ENCODE results near the gene KCNK18.
"Not testable (repeated sequence)": the region's sequence is repeated elsewhere in the genome, so short reads cannot be mapped to it uniquely, and the experiment has no call there.

Gene KCNK18

GRCh38 chr10:117223693-117224430 is 26.6 kb downstream of the KCNK18 start:
- no peak overlapping the region for H3K9ac ChIP-seq (ENCODE audit: low read depth, low read length)

DNA sequence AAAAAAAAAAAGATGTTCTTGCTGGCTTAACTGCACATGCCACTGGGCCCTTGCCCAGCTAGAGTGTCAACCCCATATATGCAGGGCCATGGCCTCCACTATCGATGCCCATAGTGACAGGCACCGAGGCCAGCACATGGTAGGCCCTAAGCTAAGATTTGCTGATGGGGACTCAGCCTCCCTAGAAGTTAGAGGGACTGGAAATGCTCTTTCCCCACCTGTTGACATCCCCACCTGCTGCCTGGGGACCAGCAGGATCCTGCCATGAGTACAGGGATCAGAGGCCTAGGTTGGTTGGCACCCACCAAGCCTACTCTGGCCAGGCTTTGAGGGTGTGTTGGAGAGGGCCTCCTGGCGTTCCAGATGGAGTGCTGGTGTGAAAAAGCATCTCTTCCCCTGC is 27.6 kb downstream of the KCNK18 start:
- Histone ChIP-seq H3K36me3 (ENCODE audit: insufficient read depth, low read length) (no peaks in the 10 kb centered on the region), H3K4me1 (ENCODE audit: control insufficient read depth, insufficient read depth, low read length) (no peaks in the 10 kb centered on the region), H3K27me3 (ENCODE audit: control insufficient read depth, insufficient read depth, low read length) (peaks cover 38% of the 10 kb centered on the region), H3K9ac (ENCODE audit: low read depth, low read length) (no peak overlapping the region), H3K4me3 (ENCODE audit: low read length) (no peak overlapping the region), H3K9me3 (replicated peaks; ENCODE audit: low read length) (no peaks in the 10 kb centered on the region), H3K4me2 (ENCODE audit: low read length) (no peak overlapping the region)

More at GRCh38 chr10:117223693-117224430, 26.6 kb downstream of the KCNK18 start:
- H3K9me3 ChIP-seq (replicated peaks; ENCODE audit: low read length) = no peaks in the 10 kb centered on the region
- no peaks in the 10 kb centered on the region for H3K36me3 ChIP-seq (ENCODE audit: insufficient read depth, low read length)
- no peaks in the 10 kb centered on the region for H3K4me1 ChIP-seq (ENCODE audit: control insufficient read depth, insufficient read depth, low read length)
- H3K4me3 ChIP-seq (ENCODE audit: low read length) = no peak overlapping the region
- no peak overlapping the region for H3K4me2 ChIP-seq (ENCODE audit: low read length)
- H3K27me3 ChIP-seq (ENCODE audit: control insufficient read depth, insufficient read depth, low read length) = peaks cover 31% of the 10 kb centered on the region

GRCh38 chr10:117226813-117227451 is 29.6 kb downstream of the KCNK18 start:
- H3K9me3 ChIP-seq (replicated peaks; ENCODE audit: low read length) = no peaks in the 10 kb centered on the region
- H3K4me3 ChIP-seq (ENCODE audit: low read length) = no peak overlapping the region
- H3K4me2 ChIP-seq (ENCODE audit: low read length) = no peak overlapping the region
- no peaks in the 10 kb centered on the region for H3K4me1 ChIP-seq (ENCODE audit: control insufficient read depth, insufficient read depth, low read length)
- H3K36me3 ChIP-seq (ENCODE audit: insufficient read depth, low read length) = no peaks in the 10 kb centered on the region
- H3K9ac ChIP-seq (ENCODE audit: low read depth, low read length) = no peak overlapping the region
- peaks cover 47% of the 10 kb centered on the region for H3K27me3 ChIP-seq (ENCODE audit: control insufficient read depth, insufficient read depth, low read length)

GRCh38 chr10:117228210-117228609 is 30.9 kb downstream of the KCNK18 start:
- H3K36me3 ChIP-seq (ENCODE audit: insufficient read depth, low read length) = no peaks in the 10 kb centered on the region

GRCh38 chr10:117230107-117230506 is 32.8 kb downstream of the KCNK18 start:
- H3K4me2 ChIP-seq (ENCODE audit: low read length); H3K36me3 ChIP-seq (ENCODE audit: insufficient read depth, low read length); H3K4me1 ChIP-seq (ENCODE audit: control insufficient read depth, insufficient read depth, low read length); H3K9ac ChIP-seq (ENCODE audit: low read depth, low read length); H3K4me3 ChIP-seq (ENCODE audit: low read length); H3K9me3 ChIP-seq (replicated peaks; ENCODE audit: low read length): not testable (repeated sequence)
- H3K27me3 ChIP-seq (ENCODE audit: control insufficient read depth, insufficient read depth, low read length) = peaks cover 57% of the 10 kb centered on the region

More at GRCh38 chr10:117228210-117228609, 30.9 kb downstream of the KCNK18 start:
- Histone ChIP-seq H3K9ac (ENCODE audit: low read depth, low read length) (no peak overlapping the region), H3K4me1 (ENCODE audit: control insufficient read depth, insufficient read depth, low read length) (no peaks in the 10 kb centered on the region), H3K4me3 (ENCODE audit: low read length) (no peak overlapping the region), H3K9me3 (replicated peaks; ENCODE audit: low read length) (no peaks in the 10 kb centered on the region), H3K4me2 (ENCODE audit: low read length) (no peak overlapping the region), H3K27me3 (ENCODE audit: control insufficient read depth, insufficient read depth, low read length) (peaks cover 52% of the 10 kb centered on the region)

- Histone ChIP-seq H3K27me3 (ENCODE audit: control insufficient read depth, insufficient read depth, low read length) (peaks cover 68% of the 10 kb centered on the region), H3K4me1 (ENCODE audit: control insufficient read depth, insufficient read depth, low read length) (no peaks in the 10 kb centered on the region), H3K36me3 (ENCODE audit: insufficient read depth, low read length) (no peaks in the 10 kb centered on the region), H3K9ac (ENCODE audit: low read depth, low read length) (no peak overlapping the region), H3K9me3 (replicated peaks; ENCODE audit: low read length) (no peaks in the 10 kb centered on the region), H3K4me3 (ENCODE audit: low read length) (no peak overlapping the region), H3K4me2 (ENCODE audit: low read length) (no peak overlapping the region)
Observed at GRCh38 chr10:117237401-117237991, 40.2 kb downstream of the KCNK18 start.

- Histone ChIP-seq H3K36me3 (ENCODE audit: insufficient read depth, low read length) (no peaks in the 10 kb centered on the region), H3K9ac (ENCODE audit: low read depth, low read length) (no peak overlapping the region), H3K4me3 (ENCODE audit: low read length) (no peak overlapping the region), H3K9me3 (replicated peaks; ENCODE audit: low read length) (no peaks in the 10 kb centered on the region), H3K4me1 (ENCODE audit: control insufficient read depth, insufficient read depth, low read length) (no peaks in the 10 kb centered on the region), H3K4me2 (ENCODE audit: low read length) (no peak overlapping the region), H3K27me3 (ENCODE audit: control insufficient read depth, insufficient read depth, low read length) (peaks cover 67% of the 10 kb centered on the region)
Observed at GRCh38 chr10:117239051-117239450, 41.8 kb downstream of the KCNK18 start.

- Histone ChIP-seq H3K9ac (ENCODE audit: low read depth, low read length) (no peak overlapping the region), H3K4me1 (ENCODE audit: control insufficient read depth, insufficient read depth, low read length) (no peaks in the 10 kb centered on the region), H3K27me3 (ENCODE audit: control insufficient read depth, insufficient read depth, low read length) (peaks cover 74% of the 10 kb centered on the region), H3K4me2 (ENCODE audit: low read length) (no peak overlapping the region), H3K36me3 (ENCODE audit: insufficient read depth, low read length) (no peaks in the 10 kb centered on the region), H3K4me3 (ENCODE audit: low read length) (no peak overlapping the region), H3K9me3 (replicated peaks; ENCODE audit: low read length) (no peaks in the 10 kb centered on the region)
Observed at GRCh38 chr10:117239721-117240620, 42.7 kb downstream of the KCNK18 start.

DNA sequence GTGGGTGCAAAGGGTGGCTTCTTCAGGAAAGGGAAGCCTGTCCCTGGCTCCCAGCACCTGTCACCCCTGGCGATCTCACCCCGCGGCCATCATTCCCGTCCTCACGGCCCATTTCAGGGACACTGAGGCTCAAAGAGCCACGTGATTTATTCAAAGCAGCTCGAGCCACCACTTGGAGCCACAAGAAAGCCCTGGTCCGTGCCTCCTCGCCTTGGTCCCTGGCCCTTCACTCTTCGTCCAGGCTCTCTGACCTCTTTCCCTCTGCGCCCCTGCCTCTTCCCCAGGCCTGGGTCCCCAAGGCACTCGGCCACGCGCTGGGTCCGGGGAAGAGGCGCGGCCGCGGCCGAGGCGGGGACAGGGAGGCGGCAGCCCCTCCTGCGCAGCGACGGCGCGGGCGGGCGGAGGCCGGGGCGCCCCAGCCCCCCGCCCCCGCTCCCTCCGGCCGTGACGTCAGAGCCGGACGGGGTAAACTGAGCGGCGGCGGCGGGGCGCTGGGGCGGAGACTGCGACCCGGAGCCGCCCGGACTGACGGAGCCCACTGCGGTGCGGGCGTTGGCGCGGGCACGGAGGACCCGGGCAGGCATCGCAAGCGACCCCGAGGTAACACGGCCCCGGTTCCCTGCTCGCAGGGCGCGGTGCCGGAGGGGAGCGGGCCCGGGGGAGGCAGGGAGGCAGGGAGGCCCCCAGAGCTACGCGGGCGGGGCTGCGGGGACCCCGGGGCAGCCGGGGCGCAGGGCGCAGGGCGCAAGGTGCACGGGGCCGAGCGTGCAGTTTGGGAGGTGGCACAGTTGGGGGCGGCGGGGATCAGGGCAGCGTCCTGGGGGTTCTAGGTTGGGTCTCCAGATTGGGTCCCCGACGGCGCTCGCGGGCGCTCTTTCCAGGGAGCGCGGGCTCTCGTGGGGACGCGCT is 43.6 kb downstream of the KCNK18 start, which contains the start of gene SLC18A2:
Gene SLC18A2 (plus strand): TSS at position 494 of the 909 bp plus-strand sequence. CDS start 580 bp downstream, outside the sequence.
- Histone ChIP-seq H3K27me3 (ENCODE audit: control insufficient read depth, insufficient read depth, low read length) (peaks cover 75% of the 10 kb centered on the region), H3K9ac (ENCODE audit: low read depth, low read length) (no peak within 1 kb of the TSS), H3K4me2 (ENCODE audit: low read length) (no peak within 1 kb of the TSS), H3K9me3 (replicated peaks; ENCODE audit: low read length) (no peaks in the 10 kb centered on the region), H3K36me3 (ENCODE audit: insufficient read depth, low read length) (no peaks in the 10 kb centered on the region), H3K4me3 (ENCODE audit: low read length) (no peak within 1 kb of the TSS), H3K4me1 (ENCODE audit: control insufficient read depth, insufficient read depth, low read length) (no peaks in the 10 kb centered on the region)

DNA sequence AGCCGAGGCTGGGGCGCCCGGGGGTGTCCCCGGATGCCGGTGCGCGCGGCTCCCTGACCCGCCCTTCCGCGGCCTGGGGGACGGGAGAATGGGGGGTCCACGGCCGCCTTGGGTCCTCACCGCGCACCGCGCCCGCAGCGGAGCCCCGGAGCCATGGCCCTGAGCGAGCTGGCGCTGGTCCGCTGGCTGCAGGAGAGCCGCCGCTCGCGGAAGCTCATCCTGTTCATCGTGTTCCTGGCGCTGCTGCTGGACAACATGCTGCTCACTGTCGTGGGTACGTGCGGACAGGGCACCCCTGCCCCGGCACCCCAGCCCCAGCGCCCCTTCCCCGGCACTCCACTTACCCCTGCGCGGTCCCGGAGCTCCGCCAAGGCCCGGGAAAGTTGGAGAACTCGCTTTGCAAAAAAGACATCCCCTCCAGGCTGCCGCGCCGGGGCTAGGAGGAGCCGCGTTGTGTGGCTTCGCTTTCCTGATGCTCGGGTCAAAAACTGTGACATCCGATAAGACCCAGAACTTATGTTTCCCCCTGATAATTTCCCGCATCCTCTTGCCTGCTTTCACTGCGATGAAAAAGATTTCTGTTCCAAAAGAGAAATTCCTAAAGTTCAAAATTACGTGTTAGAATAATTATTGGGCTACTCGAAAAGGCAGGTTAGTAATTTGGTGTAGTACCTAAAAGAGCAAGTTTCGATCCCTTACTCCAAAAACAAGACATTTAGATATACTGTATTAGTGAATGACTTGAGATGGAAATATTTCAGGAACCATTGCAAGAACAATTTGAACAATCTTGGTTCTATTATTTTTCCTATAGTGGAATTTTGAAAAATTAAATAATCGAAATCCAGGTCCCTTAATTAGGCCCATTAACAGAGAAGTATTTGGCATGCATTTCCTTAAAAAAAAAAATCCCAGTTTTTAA is 44.5 kb downstream of the KCNK18 start:
- Histone ChIP-seq H3K4me2 (ENCODE audit: low read length) (no peak overlapping the region), H3K9me3 (replicated peaks; ENCODE audit: low read length) (no peaks in the 10 kb centered on the region), H3K9ac (ENCODE audit: low read depth, low read length) (no peak overlapping the region), H3K36me3 (ENCODE audit: insufficient read depth, low read length) (no peaks in the 10 kb centered on the region), H3K27me3 (ENCODE audit: control insufficient read depth, insufficient read depth, low read length) (peaks cover 66% of the 10 kb centered on the region), H3K4me3 (ENCODE audit: low read length) (no peak overlapping the region), H3K4me1 (ENCODE audit: control insufficient read depth, insufficient read depth, low read length) (no peaks in the 10 kb centered on the region)
